GM21619 (cell line): ENCODE measurements around the gene ZCCHC10.
"Not testable (repeated sequence)": the region's sequence is repeated elsewhere in the genome, so short reads cannot be mapped to it uniquely, and the experiment has no call there.

Experiments used
- ATAC-seq: cut with Tn5 transposase; IDR thresholded peaks from one replicate; pipeline ENCODE4 v1.9.1; 2021; ENCODE audit not compliant: unreplicated experiment

Gene ZCCHC10

DNA sequence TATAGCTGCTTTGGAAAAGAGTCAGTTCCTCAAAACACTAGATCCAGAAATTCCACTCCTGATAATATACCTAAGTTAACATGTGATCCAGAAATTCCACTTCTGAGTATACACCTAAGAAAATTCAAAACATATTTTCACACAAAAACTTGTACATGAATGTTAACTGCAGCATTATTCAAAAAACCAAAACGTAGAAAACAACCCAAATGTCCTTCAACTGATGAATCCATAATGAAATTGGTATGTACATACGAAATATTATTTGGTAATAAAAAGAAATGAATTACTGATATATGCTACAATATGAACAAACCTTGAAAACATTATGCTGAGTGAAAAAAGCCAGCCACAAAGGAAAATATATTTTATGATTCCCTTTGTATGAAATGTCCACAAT, 46.4 kb downstream of the ZCCHC10 start:
- no peak for ATAC-seq

DNA sequence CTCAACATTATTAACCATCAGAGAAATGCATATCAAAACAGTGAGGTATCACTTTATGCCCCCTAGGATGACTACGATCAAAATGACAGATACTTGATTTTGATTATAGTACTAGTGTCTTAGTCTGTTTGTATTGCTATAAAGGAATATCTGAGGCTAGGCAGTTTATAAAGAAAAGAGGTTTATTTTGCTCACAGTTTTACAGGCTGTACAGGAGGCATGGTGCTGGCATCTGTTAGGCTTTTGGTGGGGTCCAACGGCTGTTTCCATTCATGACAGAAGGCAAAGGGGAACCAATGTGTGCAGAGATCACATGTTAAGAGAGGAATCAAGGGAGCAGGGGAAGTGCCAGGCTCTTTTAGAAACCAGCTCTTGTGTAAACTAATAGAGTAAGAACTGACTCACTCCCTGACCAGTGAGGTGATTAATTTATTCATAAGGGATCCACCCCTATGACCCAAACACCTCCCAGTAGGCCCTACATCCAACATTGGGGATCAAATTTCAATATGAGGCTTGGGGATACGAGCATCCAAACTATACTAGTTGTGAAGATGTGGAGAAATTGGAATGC, 46.9 kb downstream of the ZCCHC10 start:
- ATAC-seq, result no peak

DNA sequence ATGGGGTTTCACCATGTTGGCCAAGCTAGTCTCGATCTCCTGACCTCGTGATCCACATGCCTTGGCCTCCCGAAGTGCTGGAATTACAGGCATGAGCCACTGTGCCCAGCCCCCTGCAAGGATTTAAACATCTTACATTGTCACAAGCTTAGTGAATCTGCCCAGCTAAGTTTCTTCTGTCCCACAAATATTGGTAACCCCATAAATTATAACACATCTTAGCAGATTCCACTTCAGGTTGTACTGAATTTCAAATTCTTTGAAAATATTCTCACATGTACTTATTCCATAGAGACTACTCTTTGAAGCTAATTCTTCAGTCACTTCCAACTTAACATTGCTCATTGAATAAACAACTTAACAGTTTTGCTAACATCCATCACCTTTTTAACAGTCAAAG, 49.5 kb downstream of the ZCCHC10 start:
- ATAC-seq, result no peak

DNA sequence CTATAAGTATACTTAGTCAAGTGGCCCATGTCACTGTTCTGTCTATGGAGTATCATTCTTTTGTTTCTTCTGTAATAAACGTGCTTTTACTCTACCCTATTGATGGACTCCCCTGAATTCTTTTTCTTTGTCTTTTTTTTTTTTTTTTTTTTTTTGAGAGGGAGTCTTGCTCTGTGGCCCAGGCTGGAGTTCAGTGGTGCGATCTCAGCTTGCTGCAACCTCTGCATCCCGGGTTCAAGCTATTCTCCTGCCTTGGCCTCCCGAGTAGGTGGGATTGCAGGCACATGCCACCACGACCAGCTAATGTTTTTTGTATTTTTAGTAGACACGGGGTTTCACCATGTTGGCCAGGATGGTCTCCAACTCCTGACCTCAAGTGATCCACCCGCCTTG, 53.9 kb downstream of the ZCCHC10 start:
- not testable (repeated sequence) for ATAC-seq

DNA sequence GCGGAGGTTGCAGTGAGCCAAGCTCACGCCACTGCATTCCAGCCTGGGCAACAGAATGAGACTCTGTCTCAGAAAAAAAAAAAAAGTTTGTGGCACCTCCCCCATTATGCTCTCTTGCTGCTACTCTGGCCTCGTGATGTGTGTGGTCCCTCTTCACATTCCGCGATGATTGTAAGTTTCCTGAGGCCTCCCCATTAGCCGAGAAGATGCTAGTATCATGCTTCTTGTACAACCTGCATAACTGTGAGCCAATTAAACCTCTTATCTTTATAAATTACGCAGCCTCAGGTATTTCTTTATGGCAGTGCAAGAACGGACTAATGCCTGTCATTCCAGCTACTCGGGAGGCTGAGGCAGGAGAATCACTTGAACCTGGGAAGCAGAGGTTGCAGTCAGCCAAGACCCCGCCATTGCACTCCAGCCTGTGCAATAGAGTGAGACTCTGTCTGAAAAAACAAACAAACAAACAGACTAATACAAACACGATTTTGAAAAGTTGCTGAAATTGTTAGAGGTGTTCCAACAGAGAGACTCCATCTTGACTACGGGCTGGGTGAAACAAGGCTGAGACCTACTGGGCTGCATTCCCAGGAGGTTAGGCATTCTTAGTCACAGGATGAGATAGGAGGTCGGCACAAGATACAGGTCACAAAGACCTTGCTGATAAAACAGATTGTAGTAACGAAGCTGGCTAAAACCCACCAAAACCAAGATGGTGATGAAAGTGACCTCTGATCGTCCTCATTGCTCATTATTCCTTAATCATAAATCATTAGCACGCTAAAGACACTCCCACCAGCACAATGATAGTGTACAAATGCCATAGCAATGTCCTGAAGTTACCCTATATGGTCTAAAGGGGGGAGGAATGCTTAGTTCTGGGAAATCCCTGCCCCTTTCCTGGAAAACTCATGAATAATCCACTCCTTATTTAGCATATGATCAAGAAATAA, 54.6 kb downstream of the ZCCHC10 start:
- no peak for ATAC-seq

DNA sequence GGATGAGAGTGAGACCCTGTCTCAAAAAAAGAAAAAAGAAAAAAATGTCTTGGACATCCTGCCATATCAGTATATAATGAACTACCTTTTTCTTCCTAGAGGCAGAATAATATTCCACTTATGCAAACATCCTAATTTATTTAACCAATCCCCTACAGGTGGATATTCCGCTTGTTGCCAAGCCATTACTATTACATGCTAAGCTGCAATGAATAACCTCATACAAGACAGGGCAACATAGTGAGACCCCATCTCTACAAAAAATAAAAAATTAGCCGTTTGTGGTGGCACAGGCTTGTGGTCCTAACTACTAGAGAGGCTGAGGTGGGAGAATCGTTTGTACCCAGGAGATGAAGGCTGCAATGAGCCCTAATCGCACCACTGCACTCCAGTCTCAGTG, 61.2 kb downstream of the ZCCHC10 start:
- no peak for ATAC-seq

DNA sequence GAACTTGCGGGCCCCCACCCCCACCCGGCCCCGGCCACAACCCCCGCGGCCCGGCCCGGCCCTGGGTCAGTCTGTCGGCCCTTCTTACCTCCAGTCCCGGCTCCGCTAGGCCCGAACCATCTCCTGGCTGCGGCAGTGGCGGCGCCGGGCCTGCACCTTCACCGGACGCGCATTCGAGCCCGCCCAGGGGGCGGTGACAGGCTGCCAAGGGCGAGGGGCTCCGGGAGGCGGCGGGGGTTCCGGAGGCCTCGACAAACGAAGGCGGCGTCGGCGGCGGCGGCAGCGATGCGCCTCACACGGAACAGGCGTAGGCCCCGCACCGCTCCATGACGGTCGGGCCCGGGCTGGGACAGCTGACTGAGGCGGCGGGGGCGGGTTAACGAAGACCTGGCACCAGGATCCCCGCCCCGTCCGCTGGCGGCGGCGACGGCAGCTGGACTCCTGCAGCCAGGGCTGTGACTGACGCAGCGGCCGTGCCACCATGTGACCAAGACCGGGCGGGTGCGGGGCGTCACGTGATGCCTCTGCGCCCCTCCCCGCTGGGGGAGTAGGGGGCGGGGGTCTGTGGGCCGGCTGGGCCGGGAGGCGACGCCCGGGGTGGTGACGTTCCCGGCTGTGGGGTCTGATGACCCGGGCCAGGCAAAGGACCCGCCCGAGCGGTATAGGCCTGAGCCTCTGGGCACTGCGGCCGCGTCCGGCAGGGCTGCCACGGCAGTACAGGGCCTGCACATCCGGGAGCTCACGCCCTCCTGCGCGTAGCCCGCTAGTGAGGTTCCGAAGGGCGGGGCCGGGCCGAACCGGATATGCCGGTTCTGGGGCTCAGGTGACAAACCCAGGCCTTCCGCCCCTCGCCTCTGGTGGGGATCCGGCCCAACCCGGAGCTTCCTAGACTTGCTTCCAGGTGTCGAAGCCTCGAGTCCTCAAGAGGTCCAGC, 62.9 kb downstream of the ZCCHC10 start, which contains the start of gene AFF4:
Gene AFF4 (minus strand): TSS at position 464 of the 934 bp plus-strand sequence. CDS start 26,445 bp downstream, outside the sequence.
- ATAC-seq, result peak; percentile 88

DNA sequence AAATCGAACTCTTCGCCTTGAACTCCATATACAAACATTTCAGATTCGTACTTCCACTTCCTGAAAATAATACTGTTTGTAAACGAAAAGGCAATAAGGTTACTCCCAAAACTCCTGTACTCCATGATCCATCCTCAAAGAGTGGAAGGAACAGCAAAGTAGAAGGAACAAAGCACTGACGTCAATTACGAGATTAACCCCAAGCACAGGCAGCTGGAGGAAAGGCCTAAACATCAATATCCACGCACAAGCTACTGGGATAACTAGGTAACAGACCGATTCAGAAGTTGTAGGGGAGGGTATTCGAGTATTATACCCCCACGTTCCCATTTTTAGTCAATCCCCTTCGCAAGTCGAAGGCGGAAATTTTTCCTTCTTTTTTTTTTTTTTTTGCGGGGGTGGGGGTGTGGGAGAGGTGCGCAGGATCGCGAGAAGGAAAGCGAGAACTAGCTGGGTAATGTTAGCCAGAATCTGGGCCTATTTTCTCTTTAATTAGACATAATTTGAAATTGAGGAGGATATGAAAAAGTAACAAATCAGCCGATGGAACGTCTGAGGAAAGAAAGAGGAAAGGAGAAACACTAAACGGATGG, 63.8 kb downstream of the ZCCHC10 start:
- no peak for ATAC-seq

DNA sequence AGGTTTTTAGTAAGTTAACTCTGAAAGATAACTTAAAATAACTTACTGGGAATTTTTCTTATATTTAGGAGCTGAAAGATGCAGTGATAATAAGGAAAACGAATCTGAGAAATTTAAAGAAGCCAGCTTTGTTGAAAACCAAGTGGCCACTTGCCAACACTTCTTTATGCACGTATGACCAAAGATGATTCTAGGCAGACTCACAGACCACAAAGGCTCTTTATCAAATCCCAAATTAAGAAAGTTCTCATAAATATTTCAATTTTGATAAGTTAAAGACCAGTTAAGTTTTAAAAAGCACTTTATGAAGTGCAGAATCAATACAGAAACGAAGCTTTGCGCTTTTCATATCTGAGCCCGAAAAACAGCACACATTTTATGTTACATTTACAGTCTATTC, 64.5 kb downstream of the ZCCHC10 start:
- ATAC-seq, result no peak

DNA sequence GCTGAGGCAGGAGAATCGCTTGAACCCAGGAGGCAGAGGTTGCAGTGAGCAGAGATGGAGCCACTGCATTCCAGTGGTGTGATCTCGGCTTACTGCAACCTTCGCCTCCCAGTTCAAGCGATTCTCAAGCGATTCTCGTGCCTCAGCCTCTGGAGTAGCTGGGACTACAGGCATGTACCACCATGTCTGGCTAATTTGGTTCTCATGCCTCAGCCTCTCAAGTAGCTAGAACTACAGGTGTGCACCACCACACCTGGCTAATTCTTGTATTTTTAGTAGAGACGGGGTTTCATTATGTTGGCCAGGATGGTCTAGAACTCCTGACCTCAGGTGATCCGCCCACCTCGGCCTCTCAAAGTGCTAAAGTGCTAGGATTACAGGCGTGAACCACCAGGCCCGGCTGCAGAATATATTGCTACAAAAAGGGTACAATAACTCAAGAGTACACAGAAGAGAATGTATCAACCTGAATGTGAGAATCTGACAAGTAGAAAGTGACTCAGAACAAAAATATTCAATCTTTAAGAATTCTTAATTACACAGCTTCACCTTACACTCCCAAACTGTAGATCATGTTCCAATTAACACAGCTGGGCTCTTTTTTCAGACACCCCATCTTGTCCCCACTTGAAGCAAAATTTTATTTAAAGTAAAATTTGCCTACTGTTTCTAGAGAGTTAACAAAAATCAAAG, 65.1 kb downstream of the ZCCHC10 start:
- not testable (repeated sequence) for ATAC-seq

DNA sequence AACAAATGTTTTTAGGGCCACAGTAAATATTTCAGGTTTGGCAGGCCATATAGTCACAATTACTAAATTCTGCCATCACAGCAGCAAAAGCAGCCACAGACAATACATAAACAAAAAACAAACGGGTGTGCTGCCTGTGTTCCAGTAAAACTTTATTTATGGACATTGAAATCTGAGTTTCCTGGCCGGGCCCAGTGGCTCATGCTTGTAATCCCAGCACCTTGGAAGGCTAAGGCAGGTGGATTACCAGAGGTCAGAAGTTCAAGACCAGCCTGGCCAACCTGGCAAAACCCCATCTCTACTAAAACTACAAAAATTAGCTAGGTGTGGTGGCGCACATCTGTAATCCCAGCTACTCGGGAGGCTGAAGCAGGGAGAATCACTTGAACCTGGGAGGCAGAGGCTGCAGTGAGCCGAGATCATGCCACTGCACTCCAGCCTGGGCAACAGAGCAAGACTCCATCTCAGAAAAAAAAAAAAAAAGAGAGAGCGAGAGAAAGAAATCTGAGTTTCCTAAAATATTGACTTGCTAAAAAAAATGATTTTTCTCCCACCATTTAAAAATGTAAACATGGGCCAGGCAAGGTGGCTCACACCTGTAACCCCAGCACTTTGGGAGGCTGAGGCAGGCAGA, 70.1 kb downstream of the ZCCHC10 start:
- not testable (repeated sequence) for ATAC-seq

DNA sequence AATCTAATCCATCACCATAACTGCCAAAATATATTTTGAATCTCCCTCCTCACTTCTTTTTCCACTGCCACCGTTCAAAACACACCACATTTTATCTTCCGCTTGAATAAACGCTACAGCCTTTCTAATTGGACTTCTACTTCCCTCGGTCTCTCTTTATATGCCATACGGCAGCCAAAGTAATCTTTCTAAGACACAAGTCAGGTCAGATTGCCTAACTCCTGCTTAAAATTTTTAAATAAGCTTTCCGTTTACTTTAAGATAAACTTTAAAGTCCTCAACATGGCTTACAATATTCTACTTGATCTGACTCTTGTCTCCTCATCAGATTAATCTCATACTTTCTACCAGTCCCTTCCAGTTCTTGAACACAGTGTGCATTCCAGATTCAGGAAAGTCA, 72.6 kb downstream of the ZCCHC10 start:
- no peak for ATAC-seq

DNA sequence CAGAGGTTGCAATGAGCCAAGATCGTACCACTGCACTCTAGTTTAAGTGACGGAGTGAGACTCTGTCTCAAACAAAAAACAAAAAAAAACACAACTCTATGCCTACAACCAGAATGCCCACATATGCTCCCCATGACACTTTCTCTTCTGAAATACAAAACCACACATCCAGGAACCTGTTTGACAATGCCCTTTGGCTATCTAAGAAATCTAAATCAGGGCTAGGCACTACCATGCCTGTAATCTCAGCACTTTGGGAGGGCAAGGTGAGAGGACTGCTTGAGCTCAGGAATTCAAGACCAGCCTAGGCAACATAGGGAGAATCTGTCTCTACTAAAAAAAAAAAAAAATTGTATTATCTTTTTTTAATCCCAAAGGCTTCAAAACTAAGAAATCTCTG, 73.5 kb downstream of the ZCCHC10 start:
- no peak for ATAC-seq

DNA sequence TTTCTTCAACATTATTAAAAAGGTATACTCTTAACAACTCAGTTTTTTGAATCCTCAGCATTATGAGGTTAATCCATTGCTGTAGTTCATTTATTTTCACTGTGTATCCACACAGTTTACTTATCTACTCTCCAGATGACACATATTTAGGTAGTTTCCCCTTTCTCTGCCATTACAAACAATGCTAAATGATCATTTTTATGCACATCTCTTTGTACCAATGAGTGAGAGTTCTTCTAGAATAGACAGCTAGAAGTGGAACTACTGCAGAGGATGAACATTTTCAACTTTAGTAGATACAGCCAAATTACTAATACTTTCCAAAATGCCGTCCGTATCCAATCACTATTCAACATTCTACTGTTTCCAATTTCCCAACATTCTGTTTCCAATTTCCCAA, 74.5 kb downstream of the ZCCHC10 start:
- ATAC-seq, result no peak

DNA sequence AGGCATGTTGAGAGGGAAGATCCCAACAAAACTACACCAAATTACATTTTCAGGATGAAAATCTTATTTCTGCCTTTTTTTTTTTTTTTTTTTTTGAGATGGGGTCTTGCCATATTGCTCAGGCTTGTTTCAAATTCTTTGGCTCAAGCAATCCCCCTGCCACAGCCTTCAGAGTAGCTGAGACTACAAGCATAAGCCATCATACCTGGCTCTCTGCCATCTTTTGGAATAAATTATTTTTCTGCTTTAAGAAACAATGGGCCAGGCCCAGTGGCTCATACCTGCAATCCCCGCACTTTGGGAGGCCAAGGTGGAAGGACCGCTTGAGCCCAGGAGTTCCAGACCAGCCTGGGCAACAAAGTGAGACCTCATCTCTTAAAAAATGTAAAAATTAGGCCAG, 77.2 kb downstream of the ZCCHC10 start:
- ATAC-seq, result no peak

DNA sequence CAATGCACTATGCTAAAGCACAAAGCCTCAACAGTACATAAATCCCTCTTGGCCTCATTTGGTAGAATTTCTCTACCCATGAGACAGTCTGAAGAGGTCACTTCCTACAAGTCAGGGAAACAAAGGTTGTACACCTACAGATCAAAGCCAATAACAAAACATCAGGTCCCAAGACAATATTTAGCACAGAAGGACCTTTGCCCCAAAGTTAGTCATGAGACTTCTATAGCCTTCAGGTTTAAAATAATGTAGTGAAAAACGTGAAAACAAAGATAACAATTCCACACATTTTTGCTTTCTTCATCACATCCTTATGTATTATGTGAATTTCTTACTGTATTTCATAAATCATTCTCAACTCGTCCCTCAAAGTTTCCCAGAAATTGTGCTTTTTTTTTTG, 78.7 kb downstream of the ZCCHC10 start:
- no peak for ATAC-seq
